ENCODE measurements around the gene VGLL4. TPM values are rescaled to one million over a fixed set of nuclear protein-coding genes. Genes with fewer than 3 reads are reported as not detected.

Gene VGLL4
- total RNA-seq, 5 donors from 2014 or later (not counting 1 experiment from before 2014, with no cell fraction given), result 24.7 to 33.4 (median 28.4) TPM

GRCh38 chr3:11549580-11550140 lies 94.1 kb downstream of the VGLL4 start:
- CTCF ChIA-PET, result no interaction called here
- H3K9me3 ChIP-seq, result no peaks in the 10 kb centered on the region
- no peaks in the 10 kb centered on the region for H3K27me3 Mint-ChIP-seq
- peaks cover 5 to 7% of the 10 kb centered on the region in 2 donors for H3K36me3 ChIP-seq (ENCODE audit: control insufficient read depth in 2 of 2, extremely low read depth in 1 of 2, insufficient read depth in 1 of 2, low read length in 1 of 2)
- no peak overlapping the region for H3K4me3 ChIP-seq (ENCODE audit: control insufficient read depth in 1 of 2, extremely low read depth in 1 of 2, low read length in 1 of 2)
- H3K27me3 ChIP-seq (replicated peaks in 1 of 2; ENCODE audit: control insufficient read depth in 2 of 2, extremely low read depth in 1 of 2, insufficient read depth in 2 of 2, low read length in 1 of 2), result no peaks in the 10 kb centered on the region
- peaks cover 5 to 11% (median 10%) of the 10 kb centered on the region in 3 donors for H3K4me1 Mint-ChIP-seq
- no peak for DNase-seq
- ATAC-seq (replicated peaks in 1 of 4), result no peak
- H3K9me3 Mint-ChIP-seq, result no peaks in the 10 kb centered on the region
- no peaks in the 10 kb centered on the region for H3K4me1 ChIP-seq (ENCODE audit: control insufficient read depth in 1 of 2, extremely low read depth in 1 of 2, insufficient read depth in 2 of 2, low read length in 2 of 2)
- H3K4me3 Mint-ChIP-seq, result no peak overlapping the region
- H3K27ac Mint-ChIP-seq, result peak overlapping the region in 1 of 2 donors; percentile 53
- no peak overlapping the region for H3K27ac ChIP-seq (ENCODE audit: low read length)
- POLR2A ChIA-PET, result no interaction called here
- peaks cover 12% of the 10 kb centered on the region for H3K36me3 Mint-ChIP-seq
- WGBS (ENCODE audit: insufficient coverage), result 90% methylated on average over 2 of the region's 9 CpGs

- Mint-ChIP-seq H3K4me1 (peaks cover 5 to 11% (median 10%) of the 10 kb centered on the region in 3 donors), H3K9me3 (no peaks in the 10 kb centered on the region), H3K36me3 (peaks cover 12% of the 10 kb centered on the region), H3K27me3 (no peaks in the 10 kb centered on the region), H3K4me3 (no peak overlapping the region), H3K27ac (peak overlapping the region in 1 of 2 donors; percentile 23)
- DNase-seq (no peak), ATAC-seq (replicated peaks in 1 of 4) (no peak)
- no peak overlapping the region for H3K27ac ChIP-seq (ENCODE audit: low read length)
- peaks cover 0 to 2% of the 10 kb centered on the region in 2 experiments for H3K4me1 ChIP-seq (ENCODE audit: control insufficient read depth in 1 of 2, extremely low read depth in 1 of 2, insufficient read depth in 2 of 2, low read length in 2 of 2)
- no peaks in the 10 kb centered on the region for H3K9me3 ChIP-seq
- CTCF ChIA-PET, result no interaction called here
- no CpG with 5 or more reads among the region's 7 CpGs for WGBS (ENCODE audit: insufficient coverage)
- H3K4me3 ChIP-seq (ENCODE audit: control insufficient read depth in 1 of 2, extremely low read depth in 1 of 2, low read length in 1 of 2), result no peak overlapping the region
- H3K27me3 ChIP-seq (replicated peaks in 1 of 2; ENCODE audit: control insufficient read depth in 2 of 2, extremely low read depth in 1 of 2, insufficient read depth in 2 of 2, low read length in 1 of 2), result no peaks in the 10 kb centered on the region
- POLR2A ChIA-PET, result no interaction called here
- H3K36me3 ChIP-seq (ENCODE audit: control insufficient read depth in 2 of 2, extremely low read depth in 1 of 2, insufficient read depth in 1 of 2, low read length in 1 of 2), result peaks cover 0 to 6% of the 10 kb centered on the region in 2 donors
Measured at GRCh38 chr3:11548721-11549131, 95.0 kb downstream of the VGLL4 start.

- Mint-ChIP-seq H3K4me1 (peaks cover 5 to 11% (median 7%) of the 10 kb centered on the region in 3 donors), H3K4me3 (no peak overlapping the region), H3K27me3 (no peaks in the 10 kb centered on the region), H3K27ac (no peak overlapping the region), H3K36me3 (peaks cover 5% of the 10 kb centered on the region), H3K9me3 (no peaks in the 10 kb centered on the region)
- H3K36me3 ChIP-seq (ENCODE audit: control insufficient read depth in 2 of 2, extremely low read depth in 1 of 2, insufficient read depth in 1 of 2, low read length in 1 of 2), result peaks cover 0 to 4% of the 10 kb centered on the region in 2 donors
- H3K27ac ChIP-seq (ENCODE audit: low read length), result no peak overlapping the region
- H3K9me3 ChIP-seq, result no peaks in the 10 kb centered on the region
- peaks cover 0 to 2% of the 10 kb centered on the region in 2 experiments for H3K4me1 ChIP-seq (ENCODE audit: control insufficient read depth in 1 of 2, extremely low read depth in 1 of 2, insufficient read depth in 2 of 2, low read length in 2 of 2)
- ATAC-seq (replicated peaks in 1 of 4) (no peak), DNase-seq (no peak)
- H3K27me3 ChIP-seq (replicated peaks in 1 of 2; ENCODE audit: control insufficient read depth in 2 of 2, extremely low read depth in 1 of 2, insufficient read depth in 2 of 2, low read length in 1 of 2), result no peaks in the 10 kb centered on the region
- CTCF ChIA-PET, result no interaction called here
- WGBS (ENCODE audit: insufficient coverage), result no CpG with 5 or more reads among the region's 2 CpGs
- POLR2A ChIA-PET, result no interaction called here
- H3K4me3 ChIP-seq (ENCODE audit: control insufficient read depth in 1 of 2, extremely low read depth in 1 of 2, low read length in 1 of 2), result no peak overlapping the region
Measured at GRCh38 chr3:11547498-11547897, 96.2 kb downstream of the VGLL4 start.

- H3K4me3 Mint-ChIP-seq, result no peak overlapping the region
- H3K4me1 Mint-ChIP-seq, result peaks cover 5 to 11% (median 7%) of the 10 kb centered on the region in 3 donors
- Histone ChIP-seq H3K27ac (ENCODE audit: low read length) (no peak overlapping the region), H3K9me3 (no peaks in the 10 kb centered on the region), H3K36me3 (ENCODE audit: control insufficient read depth in 2 of 2, extremely low read depth in 1 of 2, insufficient read depth in 1 of 2, low read length in 1 of 2) (peaks cover 0 to 4% of the 10 kb centered on the region in 2 donors), H3K4me3 (ENCODE audit: control insufficient read depth in 1 of 2, extremely low read depth in 1 of 2, low read length in 1 of 2) (no peak overlapping the region), H3K27me3 (replicated peaks in 1 of 2; ENCODE audit: control insufficient read depth in 2 of 2, extremely low read depth in 1 of 2, insufficient read depth in 2 of 2, low read length in 1 of 2) (no peaks in the 10 kb centered on the region), H3K4me1 (ENCODE audit: control insufficient read depth in 1 of 2, extremely low read depth in 1 of 2, insufficient read depth in 2 of 2, low read length in 2 of 2) (peaks cover 0 to 2% of the 10 kb centered on the region in 2 experiments)
- H3K27me3 Mint-ChIP-seq, result no peaks in the 10 kb centered on the region
- 96% methylated on average over 5 of the region's 9 CpGs for WGBS (ENCODE audit: insufficient coverage)
- ATAC-seq (replicated peaks in 1 of 4) (no peak), DNase-seq (no peak)
- POLR2A ChIA-PET, result interaction anchor here in 1 of 2 donors (0.5 kb wide), 1 partner anchor 245 kb away, joined by 3 read pairs; no protein-coding TSS in a partner anchor
- no peaks in the 10 kb centered on the region for H3K36me3 Mint-ChIP-seq
- no peaks in the 10 kb centered on the region for H3K9me3 Mint-ChIP-seq
- H3K27ac Mint-ChIP-seq, result no peak overlapping the region
- CTCF ChIA-PET, result interaction anchor here in 1 of 2 donors (0.5 kb wide), 1 partner anchor 169 kb away, joined by 7 read pairs; no protein-coding TSS in a partner anchor
Measured at GRCh38 chr3:11546657-11547302, 96.9 kb downstream of the VGLL4 start.

- Mint-ChIP-seq H3K9me3 (no peaks in the 10 kb centered on the region), H3K27ac (no peak overlapping the region), H3K4me3 (no peak overlapping the region), H3K36me3 (no peaks in the 10 kb centered on the region), H3K4me1 (peaks cover 0 to 5% (median 1%) of the 10 kb centered on the region in 3 donors), H3K27me3 (no peaks in the 10 kb centered on the region)
- H3K4me3 ChIP-seq (ENCODE audit: control insufficient read depth in 1 of 2, extremely low read depth in 1 of 2, low read length in 1 of 2), result no peak overlapping the region
- no peak for DNase-seq
- POLR2A ChIA-PET, result no interaction called here
- no peaks in the 10 kb centered on the region for H3K27me3 ChIP-seq (replicated peaks in 1 of 2; ENCODE audit: control insufficient read depth in 2 of 2, extremely low read depth in 1 of 2, insufficient read depth in 2 of 2, low read length in 1 of 2)
- CTCF ChIA-PET, result interaction anchor here in 1 of 2 donors (0.6 to 0.8 kb wide), 2 partner anchors 103 to 109 kb away, joined by 3 to 4 read pairs; no protein-coding TSS in a partner anchor
- H3K9me3 ChIP-seq, result no peaks in the 10 kb centered on the region
- peaks cover 0 to 2% of the 10 kb centered on the region in 2 experiments for H3K4me1 ChIP-seq (ENCODE audit: control insufficient read depth in 1 of 2, extremely low read depth in 1 of 2, insufficient read depth in 2 of 2, low read length in 2 of 2)
- 95% methylated on average over 14 of the region's 16 CpGs for WGBS (ENCODE audit: insufficient coverage)
- H3K36me3 ChIP-seq (ENCODE audit: control insufficient read depth in 2 of 2, extremely low read depth in 1 of 2, insufficient read depth in 1 of 2, low read length in 1 of 2), result peaks cover 0 to 4% of the 10 kb centered on the region in 2 donors
- H3K27ac ChIP-seq (ENCODE audit: low read length), result no peak overlapping the region
- no peak for ATAC-seq (replicated peaks in 1 of 4)
Measured at GRCh38 chr3:11545186-11545851, 98.4 kb downstream of the VGLL4 start.

GRCh38 chr3:11544412-11545181 lies 99.1 kb downstream of the VGLL4 start:
- WGBS (ENCODE audit: insufficient coverage), result 84% methylated on average over 15 of the region's 17 CpGs
- DNase-seq, result peak in 1 of 35 experiments; percentile 18
- Histone ChIP-seq H3K36me3 (ENCODE audit: control insufficient read depth in 2 of 2, extremely low read depth in 1 of 2, insufficient read depth in 1 of 2, low read length in 1 of 2) (peaks cover 0 to 4% of the 10 kb centered on the region in 2 donors), H3K4me3 (ENCODE audit: control insufficient read depth in 1 of 2, extremely low read depth in 1 of 2, low read length in 1 of 2) (no peak overlapping the region), H3K27ac (ENCODE audit: low read length) (no peak overlapping the region), H3K9me3 (no peaks in the 10 kb centered on the region), H3K4me1 (ENCODE audit: control insufficient read depth in 1 of 2, extremely low read depth in 1 of 2, insufficient read depth in 2 of 2, low read length in 2 of 2) (peaks cover 0 to 2% of the 10 kb centered on the region in 2 experiments), H3K27me3 (replicated peaks in 1 of 2; ENCODE audit: control insufficient read depth in 2 of 2, extremely low read depth in 1 of 2, insufficient read depth in 2 of 2, low read length in 1 of 2) (no peaks in the 10 kb centered on the region)
- Mint-ChIP-seq H3K4me1 (no peaks in the 10 kb centered on the region), H3K4me3 (no peak overlapping the region), H3K36me3 (peaks cover 4% of the 10 kb centered on the region), H3K27me3 (no peaks in the 10 kb centered on the region), H3K9me3 (no peaks in the 10 kb centered on the region), H3K27ac (no peak overlapping the region)
- ATAC-seq (replicated peaks in 1 of 4), result no peak
- ChIA-PET POLR2A (no interaction called here), CTCF (no interaction called here)
